NCI-H2227 (cell line): ENCODE results near the gene CLNK.
A peak's percentile ranks its signal among the peaks of the same experiment; 100 is the strongest.

Source experiments
- DNase-seq: peaks from one replicate; lab custom pipeline; 2025; ENCODE audit not compliant: unreplicated experiment; lab: John Stamatoyannopoulos, UW

Gene CLNK

GRCh38 chr4:10526429-10527222, 157.9 kb downstream of the CLNK start:
- DNase-seq, result no peak

- DNase-seq, result no peak
These were observed 160.3 kb downstream of the CLNK start for GRCh38 chr4:10524196-10524833.

DNA sequence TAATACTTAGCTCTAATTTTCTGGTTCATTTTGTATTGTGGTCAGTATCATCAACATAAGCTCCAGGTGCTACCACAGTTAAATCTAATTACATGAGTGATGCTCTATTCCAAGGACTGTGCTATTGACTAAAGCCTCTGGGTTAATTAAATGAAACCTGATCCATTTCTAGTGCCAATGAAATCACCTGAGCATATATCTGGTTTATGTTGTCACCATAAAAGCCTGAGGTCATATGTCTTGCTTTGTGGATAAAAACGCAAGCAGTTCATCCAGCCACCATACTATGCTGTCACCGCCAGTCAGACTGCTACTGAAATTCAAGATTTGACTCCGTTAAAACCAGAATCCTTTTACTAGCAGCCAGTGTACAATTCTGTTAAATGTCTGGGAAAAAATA, 163.1 kb downstream of the CLNK start:
- no peak for DNase-seq

DNA sequence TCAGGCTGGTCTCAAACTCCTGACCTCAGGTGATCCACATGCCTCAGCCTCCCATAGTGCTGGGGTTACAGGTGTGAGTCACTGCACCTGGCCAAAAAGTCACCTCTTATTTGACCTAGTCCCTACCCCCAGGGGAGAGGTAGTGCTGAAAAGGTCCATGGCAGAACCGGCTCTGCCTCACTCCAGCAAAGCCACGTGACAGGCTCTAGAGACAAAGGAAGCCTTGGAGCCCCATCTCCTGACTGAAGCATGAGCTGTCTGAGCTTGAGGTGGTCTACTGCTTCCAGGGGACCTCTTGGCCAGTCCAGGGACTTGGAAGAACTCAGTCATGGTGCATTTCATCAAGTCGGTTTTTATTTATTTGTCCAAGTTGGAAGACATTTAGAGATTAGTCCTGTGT, 174.8 kb downstream of the CLNK start:
- no peak for DNase-seq

DNA sequence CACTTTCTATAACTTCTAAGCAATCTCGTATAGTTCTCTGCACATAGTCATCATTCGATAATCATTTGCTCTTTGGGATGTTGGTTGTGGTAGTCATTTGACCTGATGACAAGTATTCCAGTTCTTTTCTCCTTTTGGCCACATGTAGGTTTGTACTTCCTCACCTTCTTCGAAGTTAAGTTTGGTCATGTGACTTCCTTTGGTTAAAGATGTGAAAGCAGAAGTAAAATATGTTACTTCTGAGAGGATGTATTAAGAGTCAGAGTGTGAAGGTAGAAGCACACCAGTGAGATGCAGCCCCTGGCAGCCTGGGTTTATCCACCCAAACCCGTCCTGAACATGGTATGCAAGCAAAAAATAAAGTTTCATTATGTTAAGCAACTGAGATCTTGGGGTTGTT, 178.5 kb downstream of the CLNK start:
- DNase-seq, result no peak

DNA sequence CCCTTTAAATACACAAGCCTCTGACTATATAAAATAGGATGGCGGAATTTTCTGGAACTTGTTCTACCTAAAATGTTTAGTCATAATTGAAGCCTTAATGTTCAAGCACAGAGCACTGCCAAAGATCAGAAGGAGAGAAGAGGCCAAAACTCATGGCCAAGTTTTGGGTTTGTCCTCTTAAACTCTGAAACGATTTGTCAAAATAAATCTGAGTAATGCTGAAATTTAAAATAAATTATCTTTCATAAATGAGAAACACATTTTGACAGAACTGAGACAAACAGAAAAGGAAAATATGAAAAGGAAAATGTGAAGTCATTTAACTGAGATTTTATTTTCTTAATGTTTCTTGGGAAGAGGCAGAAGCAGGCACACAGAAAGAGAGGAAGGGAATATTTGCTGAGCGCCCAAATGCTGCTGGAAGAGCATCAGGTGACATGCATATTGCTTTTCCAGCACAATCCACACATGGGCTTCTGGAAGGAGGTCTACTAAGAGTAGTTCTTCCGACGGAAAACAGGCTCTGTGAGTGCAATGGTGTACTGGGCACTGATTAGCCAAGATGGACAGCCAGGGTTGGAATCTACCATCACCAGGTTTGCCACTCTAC, 179.9 kb downstream of the CLNK start:
- no peak for DNase-seq

GRCh38 chr4:10502717-10503116, 181.9 kb downstream of the CLNK start:
- DNase-seq, result no peak

GRCh38 chr4:10500776-10501175, 183.8 kb downstream of the CLNK start:
- DNase-seq, result no peak

- DNase-seq, result no peak
These were observed 188.4 kb downstream of the CLNK start for GRCh38 chr4:10496200-10496599.

DNA sequence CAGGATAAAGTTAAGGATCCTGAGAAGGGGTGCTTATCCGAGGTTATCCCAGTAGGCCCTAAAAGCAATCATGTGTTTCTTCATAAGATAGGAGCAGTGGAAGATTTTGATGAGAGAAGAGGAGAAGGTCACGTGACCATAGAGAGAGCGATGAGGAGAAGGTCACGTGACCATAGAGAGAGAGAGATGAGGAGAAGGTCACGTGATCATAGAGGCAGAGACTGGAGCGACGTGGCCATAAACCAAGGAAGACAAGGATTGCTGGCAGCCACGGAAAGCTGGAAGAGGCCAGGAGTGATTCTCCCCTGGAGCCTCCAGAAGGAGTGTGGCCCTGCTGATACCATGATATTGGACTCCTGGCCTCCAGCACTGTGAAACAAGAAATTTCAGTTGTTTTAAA, 188.9 kb downstream of the CLNK start:
- no peak for DNase-seq

- DNase-seq, result peak; percentile 19
These were observed 192.1 kb downstream of the CLNK start for GRCh38 chr4:10492464-10492863.

- no peak for DNase-seq
These were observed 193.2 kb downstream of the CLNK start for GRCh38 chr4:10491401-10491800.

- no peak for DNase-seq
These were observed 193.6 kb downstream of the CLNK start for GRCh38 chr4:10490996-10491395.

GRCh38 chr4:10482913-10483312, 201.7 kb downstream of the CLNK start:
- no peak for DNase-seq

DNA sequence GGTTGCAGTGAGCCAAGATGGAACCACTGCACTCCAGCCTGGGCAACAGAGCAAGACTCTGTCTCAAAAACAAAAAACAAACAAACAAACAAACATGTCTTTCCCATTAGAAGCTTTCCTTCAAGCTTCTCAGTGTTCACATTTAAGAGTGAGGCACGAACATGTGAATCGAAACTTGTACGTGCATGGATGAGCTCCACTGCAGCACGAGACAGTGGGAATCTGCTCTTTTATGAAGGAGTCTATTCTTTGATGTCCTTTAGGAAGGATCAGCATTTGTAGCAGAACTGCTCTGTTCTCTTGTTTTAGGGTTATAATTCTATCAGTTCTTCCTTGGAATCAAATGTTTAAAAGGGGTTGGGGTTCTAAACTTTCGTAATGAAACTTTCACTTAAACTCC, 204.0 kb downstream of the CLNK start:
- DNase-seq, result no peak

DNA sequence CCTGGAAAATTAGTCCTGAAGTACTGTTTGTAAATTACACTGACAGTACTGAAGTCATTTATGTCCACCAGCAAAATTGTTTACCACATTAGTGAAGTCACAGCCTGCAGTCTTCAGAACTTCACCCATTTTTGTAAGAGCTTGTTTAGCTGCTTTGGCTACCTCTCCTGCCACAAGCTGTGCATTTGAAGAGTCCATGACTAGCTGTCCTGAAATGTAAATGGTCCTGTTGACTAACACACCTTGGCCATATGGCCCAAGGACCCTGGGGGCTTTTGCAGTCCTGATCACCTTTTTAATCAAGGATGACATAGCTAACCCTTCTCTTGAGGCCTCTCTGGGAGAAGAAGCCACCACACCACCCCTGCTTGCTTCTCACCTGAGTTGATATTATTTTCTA, 205.9 kb downstream of the CLNK start:
- DNase-seq, result no peak

DNA sequence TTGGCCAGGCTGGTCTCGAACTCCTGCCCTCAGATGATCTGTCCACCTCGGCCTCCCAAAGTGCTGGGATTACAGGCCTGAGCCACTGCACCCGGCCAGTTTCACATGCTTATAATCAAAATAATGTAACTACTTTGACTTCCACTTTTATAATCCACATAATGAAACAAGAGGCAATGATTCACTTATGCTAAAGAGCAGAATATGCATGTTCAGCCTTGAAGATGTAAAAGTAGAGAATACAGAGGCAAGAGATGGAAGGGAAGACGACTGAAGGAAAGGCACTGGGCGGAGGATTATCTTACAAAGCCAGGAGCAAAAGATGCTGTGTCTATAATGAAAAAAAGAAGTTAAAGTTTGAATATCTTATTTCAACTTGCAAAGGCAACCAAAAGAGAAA, 214.1 kb downstream of the CLNK start:
- no peak for DNase-seq

DNA sequence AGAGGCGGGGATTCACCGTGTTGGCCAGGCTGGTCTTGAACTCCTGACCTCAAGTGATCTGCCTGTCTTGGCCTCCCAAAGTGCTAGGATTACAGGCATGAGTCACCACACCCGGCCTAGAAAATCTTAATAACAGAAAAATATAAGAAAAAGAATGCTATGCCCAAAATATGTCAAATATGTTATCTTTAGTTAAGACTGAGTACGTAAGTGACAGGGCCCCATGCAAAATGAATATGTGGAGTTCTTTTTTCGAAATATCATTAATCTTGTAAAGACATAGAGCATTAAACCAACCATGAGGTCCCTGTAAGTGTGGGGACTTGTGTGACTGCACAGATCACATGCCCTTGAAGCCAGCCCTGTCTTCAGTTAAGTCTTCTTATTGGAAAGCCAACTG, 218.4 kb downstream of the CLNK start:
- no peak for DNase-seq

GRCh38 chr4:10462876-10463275, 221.7 kb downstream of the CLNK start:
- no peak for DNase-seq

DNA sequence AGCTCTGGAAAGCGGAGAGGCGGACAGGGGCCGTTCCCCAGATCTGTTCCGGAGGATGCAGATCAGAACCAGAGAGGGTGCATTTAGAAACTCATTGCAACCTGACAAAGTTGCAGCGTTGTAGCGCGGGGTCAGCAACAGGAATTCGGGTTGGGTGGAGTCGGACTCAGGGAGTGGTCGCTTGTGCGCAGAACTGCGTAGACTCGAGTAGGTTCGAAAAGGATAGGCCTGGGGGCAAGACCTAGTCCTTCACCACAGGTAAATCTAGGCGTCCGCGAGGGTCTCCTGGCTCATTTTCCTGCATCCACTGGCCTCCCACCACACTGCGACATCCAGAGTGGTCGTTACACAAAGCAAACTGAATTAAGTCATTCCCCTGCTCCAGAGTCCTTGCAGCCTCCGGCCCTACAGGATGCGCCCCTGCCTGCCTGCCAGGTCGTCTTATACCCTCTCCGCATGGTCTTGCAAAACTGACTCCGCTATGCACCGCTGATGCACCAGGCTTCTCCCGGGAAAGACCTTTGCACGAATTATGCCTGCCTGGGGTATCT, 222.6 kb downstream of the CLNK start:
- no peak for DNase-seq

DNA sequence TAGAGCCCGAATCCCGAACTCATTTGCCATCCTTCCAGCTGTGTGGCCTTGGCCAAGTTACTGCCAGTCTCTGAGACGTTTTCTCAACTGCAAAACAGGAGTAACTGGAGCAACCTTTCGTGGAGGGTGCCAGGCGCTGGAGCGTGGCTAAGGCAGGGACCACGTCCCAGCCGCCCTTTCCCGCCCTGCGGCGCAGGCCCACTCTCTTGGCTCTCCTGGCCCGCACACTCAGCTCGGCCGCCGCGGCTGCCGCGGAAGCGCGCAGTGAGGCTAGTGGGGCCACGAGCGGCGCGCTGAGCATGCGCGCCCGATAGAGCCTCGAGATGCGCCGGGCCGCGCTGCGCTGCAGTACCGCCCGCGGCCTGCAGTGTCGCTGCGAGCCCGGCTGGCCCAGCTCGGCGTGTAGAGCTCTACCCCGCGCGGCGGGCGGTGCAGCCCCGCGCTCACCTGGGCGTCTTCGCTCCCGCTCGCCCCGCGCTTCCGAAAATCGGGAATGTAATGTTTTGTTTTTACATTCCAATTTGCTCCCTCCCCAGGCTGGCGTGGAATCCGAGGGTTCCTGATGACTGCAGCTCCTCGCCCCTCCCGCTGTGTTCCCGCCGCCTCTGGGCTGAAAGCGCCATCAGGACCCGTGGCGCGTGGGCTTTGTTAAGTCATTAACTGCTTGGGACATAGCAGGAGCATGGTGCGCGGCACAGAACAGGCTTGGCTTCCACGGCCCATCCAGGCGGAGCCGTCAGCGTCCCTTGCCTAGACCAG, 223.3 kb downstream of the CLNK start:
- DNase-seq, result peak; percentile 34
